Measurements from ENCODE around the gene RASGRP2.

RASGRP2 gene

GRCh38 chr11:64739871-64740270 lies 4.1 kb downstream of the RASGRP2 start:
- DNase-seq = no peak

DNA sequence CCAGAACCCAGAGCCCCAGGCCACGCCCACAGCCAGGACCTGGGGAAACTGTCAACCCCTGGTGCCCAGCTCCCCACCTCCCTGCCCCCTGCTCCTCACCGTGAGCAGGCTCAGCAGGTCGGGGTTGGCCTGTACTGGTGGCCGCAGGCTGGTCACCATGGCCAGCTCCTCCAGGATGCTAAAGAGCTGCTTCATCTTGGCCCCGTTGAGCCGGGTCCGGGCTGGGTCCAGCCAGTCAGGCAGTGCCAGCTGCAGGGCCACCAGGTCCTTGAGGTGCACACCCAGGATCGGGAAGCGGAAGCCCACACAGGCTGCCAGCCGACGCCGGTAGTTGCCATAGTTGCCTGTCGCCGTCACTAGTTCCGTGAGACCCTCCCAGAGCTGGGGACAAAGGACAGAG lies 7.3 kb downstream of the RASGRP2 start:
- no peak for DNase-seq

DNA sequence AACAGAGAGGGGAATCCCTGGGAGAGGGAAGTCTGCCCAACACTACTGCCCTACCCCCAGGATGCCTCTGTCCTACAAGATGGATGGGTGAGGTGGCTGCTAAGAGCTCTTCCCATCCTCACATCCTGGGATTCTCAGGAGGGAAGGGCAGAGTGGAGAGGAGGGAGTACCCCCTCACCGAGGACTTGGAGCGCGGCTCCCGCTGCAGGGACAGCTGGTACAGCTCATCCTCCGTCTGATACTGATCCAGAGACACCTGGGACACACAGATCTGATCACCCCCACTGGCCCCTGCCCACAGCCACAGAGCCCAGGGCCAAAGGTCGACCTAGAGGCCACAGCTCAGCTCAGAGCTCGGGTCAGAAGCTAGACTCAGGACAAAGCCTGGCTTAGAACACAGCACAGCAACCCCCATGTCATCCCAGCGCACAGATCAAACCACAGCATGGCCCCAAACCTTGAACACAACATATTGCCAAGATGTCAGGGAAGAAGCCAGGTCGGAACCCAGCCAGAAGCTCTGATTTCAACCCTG lies 8.2 kb downstream of the RASGRP2 start:
- DNase-seq = no peak

GRCh38 chr11:64734811-64735724 lies 8.9 kb downstream of the RASGRP2 start:
- no peak for DNase-seq

DNA sequence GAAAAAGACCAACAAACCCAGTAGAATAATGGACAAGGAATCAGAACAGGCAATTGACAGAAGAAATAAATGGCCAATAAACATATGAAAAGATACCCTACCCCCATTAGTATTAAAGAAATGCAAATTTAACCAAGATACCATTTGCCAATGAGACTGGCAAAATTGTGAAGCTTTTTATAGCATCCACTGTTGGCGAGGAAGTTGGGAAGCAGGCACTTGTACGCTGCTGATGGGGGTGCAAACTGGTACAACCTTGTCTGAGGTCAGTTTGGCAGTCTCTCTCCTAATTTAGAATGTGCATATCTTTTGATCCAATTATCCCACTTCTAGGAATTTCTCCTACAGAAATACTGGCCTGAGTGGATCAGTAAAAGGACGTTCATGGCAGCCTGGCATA lies 12.3 kb downstream of the RASGRP2 start:
- DNase-seq = no peak

GRCh38 chr11:64729851-64730382 lies 14.0 kb downstream of the RASGRP2 start:
- no peak for DNase-seq

- no peak for DNase-seq
These were observed 15.1 kb downstream of the RASGRP2 start for GRCh38 chr11:64728757-64729365.

DNA sequence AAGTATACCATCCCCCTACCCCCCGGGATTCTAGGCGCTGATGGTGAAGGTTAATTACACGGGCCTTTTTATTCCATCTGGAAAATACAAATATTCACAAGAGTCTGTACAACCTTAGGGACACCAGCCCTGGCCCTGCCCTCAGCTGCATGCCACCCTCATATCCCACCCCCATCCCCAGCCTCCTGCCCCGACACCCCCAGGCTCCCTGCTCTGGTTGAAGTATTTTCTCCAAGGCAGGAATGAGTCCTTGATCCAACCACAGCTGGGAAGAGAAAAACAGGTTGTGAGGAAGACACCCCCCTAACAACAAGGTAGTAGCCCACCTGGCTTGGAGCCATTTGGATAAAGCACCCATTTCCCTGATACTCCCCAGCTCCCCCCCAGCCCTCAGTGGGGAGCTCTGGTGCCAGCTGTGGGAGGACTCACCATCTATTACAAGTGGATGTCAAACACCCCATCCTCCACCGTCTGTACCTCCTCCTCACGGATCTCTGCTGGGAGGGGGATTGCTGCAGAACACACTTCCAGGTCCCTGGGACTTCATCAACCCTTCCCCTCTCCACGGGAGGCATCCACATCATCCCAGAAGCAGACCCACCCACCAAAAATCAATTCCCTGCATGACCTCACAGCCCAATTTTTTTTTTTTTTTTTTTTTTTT lies 16.9 kb downstream of the RASGRP2 start:
- DNase-seq = no peak

GRCh38 chr11:64726211-64726641 lies 17.7 kb downstream of the RASGRP2 start:
- no peak for DNase-seq

GRCh38 chr11:64724863-64725532 lies 18.9 kb downstream of the RASGRP2 start:
- DNase-seq = no peak

GRCh38 chr11:64723907-64724862 lies 19.8 kb downstream of the RASGRP2 start:
- no peak for DNase-seq

GRCh38 chr11:64723117-64723906 lies 20.6 kb downstream of the RASGRP2 start, which contains the start of gene NRXN2:
NRXN2 (minus strand) TSS chr11:64723197; CDS start chr11:64713699, 9,498 bp downstream.
- DNase-seq = peak; percentile 71

DNA sequence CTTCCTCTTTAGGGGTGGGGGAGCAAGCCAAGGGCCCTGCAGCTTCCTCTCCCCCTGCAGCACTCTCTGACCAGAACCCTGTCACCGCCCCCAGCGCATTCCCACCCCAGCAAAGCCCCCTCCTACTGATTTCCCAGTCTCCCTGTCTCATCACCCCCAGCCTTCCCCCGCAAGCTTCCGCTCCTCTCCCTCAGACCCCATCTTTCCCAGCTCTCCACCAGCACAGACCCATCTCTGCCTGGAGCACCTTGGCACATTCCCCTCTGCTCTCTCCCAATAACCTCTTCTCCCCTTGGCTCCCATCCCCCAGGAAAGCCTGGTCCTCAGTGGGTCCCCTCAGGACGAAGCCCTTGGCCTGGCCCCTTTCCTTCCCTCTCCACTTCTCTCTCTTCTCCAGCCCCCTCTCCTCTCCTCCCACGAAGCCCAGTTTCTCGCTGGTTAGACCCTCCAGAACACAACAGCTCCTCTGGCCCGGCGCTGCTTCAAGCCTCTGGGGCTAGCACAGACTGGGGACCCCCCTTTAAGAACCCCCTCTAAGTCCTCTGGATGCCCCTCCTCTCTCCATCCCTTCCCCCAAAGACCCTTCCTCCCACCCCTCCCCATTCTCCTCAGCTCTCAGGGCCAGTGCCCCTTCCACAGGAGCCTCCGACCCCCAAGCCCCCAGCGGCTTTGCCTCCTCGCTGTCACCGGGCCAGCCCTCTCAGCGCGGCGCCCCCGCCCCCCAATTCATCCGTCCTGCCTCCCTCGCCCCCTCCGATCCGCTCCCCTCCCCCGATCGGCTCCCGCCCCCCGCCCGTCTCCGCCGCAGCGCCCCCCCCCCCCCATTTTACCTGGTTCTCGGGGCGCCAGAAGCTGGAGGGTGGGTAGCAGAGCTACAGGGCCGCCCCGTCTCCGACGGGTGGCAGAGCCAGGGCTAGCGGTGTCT lies 21.5 kb downstream of the RASGRP2 start:
- no peak for DNase-seq

DNA sequence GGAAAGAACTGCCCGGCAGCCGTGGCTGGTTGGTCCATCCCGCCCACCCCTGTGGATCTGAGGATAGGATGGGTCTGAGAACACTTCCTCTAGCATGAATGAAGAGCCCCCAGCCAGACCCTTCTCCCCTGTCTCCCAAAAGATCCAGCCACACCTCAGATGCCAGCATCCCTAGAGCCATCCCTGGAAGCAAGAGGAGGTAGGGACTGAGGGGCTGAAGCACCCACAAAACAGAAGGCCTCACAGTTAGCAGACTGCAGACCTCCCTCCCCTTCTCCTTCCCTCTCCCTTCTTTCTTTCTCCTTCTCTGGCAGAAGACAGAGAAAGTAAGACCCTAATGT lies 22.6 kb downstream of the RASGRP2 start:
- DNase-seq = no peak

GRCh38 chr11:64720640-64721358 lies 23.1 kb downstream of the RASGRP2 start:
- DNase-seq = no peak

DNA sequence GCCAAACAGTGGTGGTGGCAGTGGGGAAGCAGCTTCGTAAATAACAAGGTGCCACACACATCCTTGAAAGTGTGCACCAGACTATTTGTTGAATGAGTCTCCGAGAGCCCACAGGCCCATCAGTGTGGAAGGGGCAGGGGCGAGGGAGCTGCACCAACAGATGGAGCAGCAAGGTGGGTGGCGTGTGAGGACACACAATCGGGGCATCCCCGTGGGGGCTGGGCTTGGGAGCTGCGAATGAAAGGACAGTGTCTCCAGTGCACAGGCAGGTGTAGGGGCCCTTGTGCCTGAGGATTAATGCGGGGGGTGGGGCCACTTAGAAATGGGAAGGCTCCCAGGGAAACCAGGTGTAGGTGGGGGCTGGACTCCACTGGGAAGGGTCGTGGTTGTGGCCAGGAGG lies 23.8 kb downstream of the RASGRP2 start:
- DNase-seq = no peak

GRCh38 chr11:64719406-64719805 lies 24.5 kb downstream of the RASGRP2 start:
- DNase-seq = no peak

- DNase-seq = no peak
These were observed 25.2 kb downstream of the RASGRP2 start for GRCh38 chr11:64718780-64719124.
